Thyroid gland (tissue), 4 donors: Measurements from ENCODE around the gene DLGAP1. TPM values are rescaled to one million over a fixed set of nuclear protein-coding genes. Genes with fewer than 3 reads are reported as not detected.

Experiments
- DNase-seq, 2 donors: peaks; one replicate each; pipeline ENCODE4 v3.0.0-alpha.2; 2019
- H3K27ac ChIP-seq, 3 donors: fragments of 200-600 bp; sonication (generic); 1 replicate in 2 of 3; 2 replicates in 1 of 3; pipeline ENCODE4 v1.5.1; 2016 to 2019; ENCODE audit warnings: mild to moderate bottlenecking in 1 of 3, moderate library complexity in 1 of 3
- H3K27me3 ChIP-seq: fragments of 200-600 bp; sonication (generic); one replicate; pipeline ENCODE4 v1.5.1; 2019
- H3K36me3 ChIP-seq, 2 donors: fragments of 200-600 bp; sonication (generic); one replicate each; pipeline ENCODE4 v1.5.1; 2016 to 2019
- H3K4me1 ChIP-seq, 2 donors: fragments of 200-600 bp; sonication (generic); one replicate each; pipeline ENCODE4 v1.5.1; 2017 to 2019
- H3K4me3 ChIP-seq, 3 donors: fragments of 200-600 bp; sonication (generic); replicated peaks in 1 of 3; 1 replicate in 2 of 3; 2 replicates in 1 of 3; pipeline ENCODE4 v1.5.1; 2016; ENCODE audit warnings: mild to moderate bottlenecking in 1 of 3
- H3K9me3 ChIP-seq: fragments of 200-600 bp; sonication (generic); one replicate; pipeline ENCODE4 v1.5.1; 2017
- POLR2A ChIP-seq, 2 donors: fragments of 450-650 bp; IDR thresholded peaks; one replicate each; pipeline ENCODE4 v1.6.1; 2017; ENCODE audit warnings: antibody characterized with exemption in 2 of 2, mild to moderate bottlenecking in 2 of 2, moderate library complexity in 1 of 2
- WGBS, 2 donors: methylation state at CpG; one replicate each; pipeline ENCODE4 v1.1.5; 2017; 5-methylcytosine and 5-hydroxymethylcytosine counted together
- intact Hi-C: fragments of 100-400 bp; cut with DNase I; formaldehyde crosslinking; loops from one replicate; pipeline ENCODE4 v1.15.1; 2023
- total RNA-seq, 4 donors: library from RNA; depleted of rRNA; stranded (reverse); fragments of >200 nt; gene quantifications; one replicate each; pipeline ENCODE4 v1.2.3, GENCODE V29; 2016
- TF ChIP-seq, protein P1 (sequence below), 6 experiments: fragments of 200-600 bp in 3 of 6; fragments of 450-650 bp in 3 of 6; sonication (generic) in 3 of 6; IDR thresholded peaks; one replicate each; pipeline ENCODE4 v1.5.1; 2016 to 2019; ENCODE audit warnings: antibody characterized with exemption in 6 of 6, mild to moderate bottlenecking in 2 of 6, inconsistent platforms in 1 of 6, moderate library complexity in 1 of 6

Gene DLGAP1
- total RNA-seq, 4 donors from 2014 or later = 0.25 to 2.7 (median 0.77) TPM

DNA sequence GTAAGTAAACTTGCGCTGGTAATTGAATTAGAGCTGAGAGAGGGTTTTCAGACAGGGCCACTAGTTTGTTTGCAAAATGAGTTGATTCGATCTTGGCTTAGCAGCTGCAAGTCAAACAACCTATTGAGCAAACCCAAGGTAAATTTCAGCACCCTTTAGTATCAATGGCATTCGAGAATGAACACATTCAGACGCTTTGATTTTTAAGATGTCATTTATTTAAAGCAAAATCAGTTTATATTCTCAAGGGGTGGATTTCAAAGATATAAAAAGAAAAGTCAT lies 960.9 kb downstream of the DLGAP1 start:
- H3K27me3 ChIP-seq = no peaks in the 10 kb centered on the region
- TF ChIP-seq, protein P1, sequence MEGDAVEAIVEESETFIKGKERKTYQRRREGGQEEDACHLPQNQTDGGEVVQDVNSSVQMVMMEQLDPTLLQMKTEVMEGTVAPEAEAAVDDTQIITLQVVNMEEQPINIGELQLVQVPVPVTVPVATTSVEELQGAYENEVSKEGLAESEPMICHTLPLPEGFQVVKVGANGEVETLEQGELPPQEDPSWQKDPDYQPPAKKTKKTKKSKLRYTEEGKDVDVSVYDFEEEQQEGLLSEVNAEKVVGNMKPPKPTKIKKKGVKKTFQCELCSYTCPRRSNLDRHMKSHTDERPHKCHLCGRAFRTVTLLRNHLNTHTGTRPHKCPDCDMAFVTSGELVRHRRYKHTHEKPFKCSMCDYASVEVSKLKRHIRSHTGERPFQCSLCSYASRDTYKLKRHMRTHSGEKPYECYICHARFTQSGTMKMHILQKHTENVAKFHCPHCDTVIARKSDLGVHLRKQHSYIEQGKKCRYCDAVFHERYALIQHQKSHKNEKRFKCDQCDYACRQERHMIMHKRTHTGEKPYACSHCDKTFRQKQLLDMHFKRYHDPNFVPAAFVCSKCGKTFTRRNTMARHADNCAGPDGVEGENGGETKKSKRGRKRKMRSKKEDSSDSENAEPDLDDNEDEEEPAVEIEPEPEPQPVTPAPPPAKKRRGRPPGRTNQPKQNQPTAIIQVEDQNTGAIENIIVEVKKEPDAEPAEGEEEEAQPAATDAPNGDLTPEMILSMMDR (IDR thresholded peaks at IDR 0.05) = no peak
- H3K4me1 ChIP-seq = peaks cover 9 to 34% of the 10 kb centered on the region in 2 donors
- DNase-seq = no peak
- intact Hi-C loops = no loop called here
- WGBS, 2 donors = 85 to 90% methylated on average over 4 of the region's 4 CpGs
- H3K4me3 ChIP-seq = no peak overlapping the region
- H3K36me3 ChIP-seq = no peaks in the 10 kb centered on the region
- no peaks in the 10 kb centered on the region for H3K9me3 ChIP-seq
- peak overlapping the region in 2 of 3 donors; percentile 17 to 46 for H3K27ac ChIP-seq

DNA sequence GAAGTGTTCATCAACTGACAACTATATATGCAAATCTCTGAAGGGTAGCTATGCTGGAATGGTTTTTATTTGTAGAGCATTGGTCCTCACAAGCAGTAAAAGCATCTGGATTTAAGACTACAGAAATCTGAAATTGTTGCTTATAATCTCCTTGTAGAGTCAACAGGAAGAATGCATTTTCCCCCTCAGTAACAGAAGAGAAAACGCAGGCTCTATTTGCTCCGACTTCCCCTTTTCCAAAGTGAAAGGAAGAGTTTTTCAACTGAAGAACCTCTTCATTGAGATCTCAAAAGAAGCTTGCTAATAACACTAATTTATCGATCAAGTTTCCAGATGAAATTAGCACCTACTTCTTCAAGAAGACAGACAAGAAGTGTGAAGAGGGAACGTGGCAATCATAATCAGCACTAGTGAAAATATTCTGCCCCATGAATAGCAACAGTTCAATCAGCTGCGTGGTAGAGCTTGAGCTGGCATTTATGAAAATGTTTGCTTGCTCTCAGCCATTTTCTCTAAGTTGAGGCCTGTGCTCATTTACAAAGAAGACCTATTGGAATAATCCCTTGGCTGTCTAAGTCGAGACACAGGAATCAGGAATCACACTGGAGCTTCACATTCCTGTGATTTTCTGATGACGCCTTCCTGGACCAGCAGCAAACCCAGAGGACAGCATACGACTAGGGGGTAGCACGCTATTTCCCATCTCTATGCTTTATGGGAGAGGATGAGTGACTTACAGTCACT lies 961.4 kb downstream of the DLGAP1 start:
- Histone ChIP-seq H3K4me1 (peaks cover 9 to 32% of the 10 kb centered on the region in 2 donors), H3K4me3 (no peak overlapping the region), H3K27me3 (no peaks in the 10 kb centered on the region), H3K27ac (peak overlapping the region in 2 of 3 donors; percentile 17 to 46), H3K9me3 (no peaks in the 10 kb centered on the region), H3K36me3 (no peaks in the 10 kb centered on the region)
- intact Hi-C loops = no loop called here
- DNase-seq = no peak
- 89 to 91% methylated on average over 9 of the region's 9 CpGs for WGBS, 2 donors
- TF ChIP-seq, protein P1 (IDR thresholded peaks at IDR 0.05) = no peak
- TF ChIP-seq POLR2A (IDR thresholded peaks at IDR 0.05) = no peak

DNA sequence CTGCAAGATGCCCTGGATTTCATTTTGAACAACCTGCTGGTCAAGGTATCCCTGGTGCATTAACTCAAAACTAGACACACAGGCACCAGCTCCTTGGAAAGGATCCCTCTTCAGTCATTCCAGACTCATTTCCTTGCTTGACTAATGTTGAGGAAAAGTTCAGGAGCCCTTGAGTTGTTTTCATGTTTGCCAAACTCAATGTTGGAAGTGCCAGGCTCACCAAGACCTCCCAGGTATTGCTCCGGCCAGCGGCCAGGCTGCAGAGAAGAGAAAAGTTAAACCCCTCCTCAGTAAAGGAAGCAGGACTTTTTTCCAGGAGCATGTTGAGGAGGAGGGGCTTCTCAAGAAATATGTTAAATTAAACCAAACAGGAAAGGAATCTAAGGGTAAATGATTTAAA lies 962.4 kb downstream of the DLGAP1 start:
- intact Hi-C loops = no loop called here
- Histone ChIP-seq H3K36me3 (no peaks in the 10 kb centered on the region), H3K9me3 (no peaks in the 10 kb centered on the region), H3K27ac (peak overlapping the region; percentile 15 to 47 (median 23)), H3K27me3 (no peaks in the 10 kb centered on the region), H3K4me3 (no peak overlapping the region), H3K4me1 (peaks cover 9 to 32% of the 10 kb centered on the region in 2 donors)
- peak; percentile 62 to 69 for DNase-seq
- no peak for TF ChIP-seq POLR2A (IDR thresholded peaks at IDR 0.05)
- TF ChIP-seq, protein P1 (IDR thresholded peaks at IDR 0.05) = no peak
- 19 to 30% methylated on average over 2 of the region's 2 CpGs for WGBS, 2 donors

DNA sequence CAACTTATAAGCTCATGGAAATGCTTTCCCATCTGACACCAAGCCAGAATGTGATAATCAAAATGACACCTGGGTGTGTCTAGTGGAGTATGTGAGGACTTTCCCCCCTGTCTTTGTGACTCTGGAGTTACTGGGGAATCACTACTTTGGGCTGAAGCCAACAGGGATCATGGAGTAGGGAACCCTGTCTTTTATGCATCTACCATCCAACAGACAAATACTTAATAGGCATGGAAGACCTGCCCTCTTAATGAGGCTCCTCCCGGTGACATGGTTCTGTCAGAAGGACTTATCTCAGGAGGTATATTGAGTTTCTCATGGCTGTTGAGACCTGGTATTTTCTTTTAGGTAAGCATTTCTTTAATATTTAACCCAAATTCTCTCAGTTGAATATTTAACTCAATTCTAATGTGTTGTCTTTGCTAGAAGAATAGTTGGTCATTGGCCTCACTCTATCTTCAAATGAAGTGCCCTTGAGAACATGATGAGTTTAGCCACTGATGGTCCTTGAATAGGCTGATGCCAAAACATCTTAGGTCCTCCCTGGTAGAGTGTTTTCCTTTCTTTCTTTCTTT lies 963.0 kb downstream of the DLGAP1 start:
- peak overlapping the region; percentile 15 to 47 (median 35) for H3K27ac ChIP-seq
- peaks cover 9 to 32% of the 10 kb centered on the region in 2 donors for H3K4me1 ChIP-seq
- intact Hi-C loops = no loop called here
- WGBS, 2 donors = 8 to 35% methylated on average over 1 of the region's 1 CpG
- no peaks in the 10 kb centered on the region for H3K9me3 ChIP-seq
- no peaks in the 10 kb centered on the region for H3K36me3 ChIP-seq
- no peaks in the 10 kb centered on the region for H3K27me3 ChIP-seq
- TF ChIP-seq, protein P1 (IDR thresholded peaks at IDR 0.05) = no peak
- no peak for TF ChIP-seq POLR2A (IDR thresholded peaks at IDR 0.05)
- no peak overlapping the region for H3K4me3 ChIP-seq
- DNase-seq = no peak

DNA sequence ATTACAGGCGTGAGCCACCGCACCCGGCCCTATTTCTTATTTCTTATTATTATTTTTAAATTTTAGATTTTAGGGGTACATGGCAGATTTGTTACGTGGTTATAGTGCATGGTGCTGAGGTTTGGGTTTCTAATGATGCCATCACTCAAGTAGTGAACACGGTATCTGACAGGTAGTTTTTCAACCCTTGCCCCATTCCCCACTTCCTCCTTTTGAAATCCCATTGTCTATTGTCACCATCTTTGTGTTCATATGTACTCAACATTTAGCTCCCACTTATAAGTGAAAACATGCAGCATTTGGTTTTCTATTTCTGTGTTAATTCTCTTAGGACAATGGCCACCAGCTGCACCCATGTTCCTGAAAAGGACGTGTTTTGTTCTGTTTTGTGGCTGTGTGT lies 965.6 kb downstream of the DLGAP1 start:
- Histone ChIP-seq H3K27ac (no peak overlapping the region), H3K36me3 (no peaks in the 10 kb centered on the region), H3K4me3 (no peak overlapping the region), H3K4me1 (peaks cover 9 to 31% of the 10 kb centered on the region in 2 donors), H3K9me3 (no peaks in the 10 kb centered on the region), H3K27me3 (no peaks in the 10 kb centered on the region)
- WGBS, 2 donors = 95 to 96% methylated on average over 6 of the region's 6 CpGs
- TF ChIP-seq POLR2A (IDR thresholded peaks at IDR 0.05) = no peak
- TF ChIP-seq, protein P1 (IDR thresholded peaks at IDR 0.05) = no peak
- no peak for DNase-seq
- intact Hi-C loops = no loop called here
